ENCODE data around the gene SYCE1.

SYCE1 gene

GRCh38 chr10:133515471-133515870, 49.9 kb downstream of the SYCE1 start:
- DNase-seq (ENCODE audit: low read depth, low spot score), result no peak

GRCh38 chr10:133511907-133512528, 53.4 kb downstream of the SYCE1 start:
- DNase-seq (ENCODE audit: low read depth, low spot score), result no peak

GRCh38 chr10:133511408-133511807, 54.0 kb downstream of the SYCE1 start:
- DNase-seq (ENCODE audit: low read depth, low spot score), result no peak

GRCh38 chr10:133509700-133510099, 55.7 kb downstream of the SYCE1 start:
- DNase-seq (ENCODE audit: low read depth, low spot score), result no peak

Data from astrocyte of the hippocampus (primary cell).